IPS-18c (cell line): ENCODE data around the gene SSH2.
A peak's percentile ranks its signal among the peaks of the same experiment; 100 is the strongest.

Source experiments
- H3K4me3 ChIP-seq: 2 replicates; pipeline ENCODE4 v1.7.0; 2013; ENCODE audit warnings: low read depth, mild to moderate bottlenecking, low read length, moderate library complexity; ENCODE audit not compliant: insufficient read depth
- H3K9me3 ChIP-seq: one replicate; pipeline ENCODE4 v1.6.1; 2013; ENCODE audit warnings: mild to moderate bottlenecking, low read length, moderate library complexity; ENCODE audit not compliant: control insufficient read depth, insufficient read depth

SSH2 gene

DNA sequence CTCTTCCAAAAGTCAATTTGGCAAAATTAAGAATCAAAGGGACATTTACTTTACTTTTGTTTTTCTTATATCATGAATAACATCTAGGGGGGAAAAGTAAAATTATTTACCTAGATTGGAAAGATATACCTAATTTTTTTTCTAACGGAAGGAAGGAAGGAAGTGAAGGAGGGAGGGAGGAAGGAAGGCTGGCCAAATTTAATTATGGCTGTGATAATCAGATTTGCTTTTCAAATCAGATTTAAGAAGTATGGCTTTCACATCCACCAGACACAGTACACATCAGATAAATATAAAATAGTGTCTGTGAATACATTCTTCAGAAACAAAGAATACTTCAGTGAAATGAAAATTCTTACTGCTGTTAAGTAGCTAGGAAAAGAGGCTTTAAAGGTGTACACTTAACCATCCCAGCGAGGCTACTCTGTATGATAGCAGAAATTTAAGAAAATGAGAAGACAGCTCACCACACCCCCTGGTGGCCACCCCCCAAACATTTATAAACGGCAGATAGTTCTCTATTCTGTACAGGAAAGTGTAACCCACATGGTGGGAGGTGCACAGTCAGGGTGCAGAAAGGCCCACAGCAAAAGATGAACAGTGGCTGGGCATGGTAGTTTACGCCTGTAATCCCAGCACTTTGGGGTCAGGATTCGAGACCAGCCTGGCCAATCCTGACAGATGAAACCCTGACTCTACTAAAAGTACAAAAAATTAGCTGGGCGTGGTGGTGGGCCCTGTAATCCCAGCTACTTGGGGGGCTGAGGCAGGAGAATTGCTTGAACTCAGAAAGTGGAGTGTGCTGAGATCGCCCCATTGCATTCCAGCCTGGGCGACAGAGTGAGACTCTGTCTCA lies 150.8 kb downstream of the SSH2 start:
- no peaks in the 10 kb centered on the region for H3K9me3 ChIP-seq
- H3K4me3 ChIP-seq, result no peak overlapping the region

DNA sequence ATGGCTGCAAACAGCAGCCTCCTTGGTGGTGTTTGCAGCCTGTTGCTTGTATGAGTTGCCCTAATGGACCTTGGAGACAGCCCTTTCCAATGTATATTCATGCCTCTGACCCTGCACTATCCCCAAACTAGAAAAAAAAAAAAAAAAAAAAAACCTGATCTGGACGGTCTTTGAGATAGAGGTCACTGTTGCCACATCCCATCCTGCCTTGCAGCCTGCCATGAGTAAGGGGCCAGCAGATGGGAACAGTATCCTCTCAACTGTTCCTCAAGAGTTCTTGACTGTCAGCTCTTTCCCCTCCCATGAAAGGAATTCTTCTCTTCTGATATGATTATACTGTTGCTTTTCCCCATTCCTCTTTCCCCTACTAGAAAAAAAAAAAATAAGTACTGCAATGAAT lies 152.4 kb downstream of the SSH2 start:
- H3K4me3 ChIP-seq, result no peak overlapping the region
- H3K9me3 ChIP-seq, result no peaks in the 10 kb centered on the region

DNA sequence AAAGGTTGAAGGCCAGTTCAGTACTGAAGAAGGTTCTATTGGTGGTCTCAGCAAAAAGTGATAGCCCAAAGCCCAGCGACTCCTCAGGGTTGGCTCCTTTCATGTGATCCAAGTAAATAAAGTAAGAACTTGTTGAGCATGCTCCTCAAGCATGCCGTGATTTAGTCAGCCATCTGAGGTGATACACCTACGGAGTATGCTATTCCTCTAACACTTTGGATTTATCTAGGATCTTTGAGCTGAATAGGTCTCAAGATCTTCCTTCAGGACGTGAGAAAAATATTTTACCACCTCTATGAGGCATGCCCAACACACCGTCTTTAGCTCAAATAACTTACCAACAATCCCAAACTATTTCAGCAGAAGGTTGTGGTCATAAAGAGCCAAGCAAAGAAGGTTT lies 154.0 kb downstream of the SSH2 start:
- Histone ChIP-seq H3K4me3 (no peak overlapping the region), H3K9me3 (no peaks in the 10 kb centered on the region)

DNA sequence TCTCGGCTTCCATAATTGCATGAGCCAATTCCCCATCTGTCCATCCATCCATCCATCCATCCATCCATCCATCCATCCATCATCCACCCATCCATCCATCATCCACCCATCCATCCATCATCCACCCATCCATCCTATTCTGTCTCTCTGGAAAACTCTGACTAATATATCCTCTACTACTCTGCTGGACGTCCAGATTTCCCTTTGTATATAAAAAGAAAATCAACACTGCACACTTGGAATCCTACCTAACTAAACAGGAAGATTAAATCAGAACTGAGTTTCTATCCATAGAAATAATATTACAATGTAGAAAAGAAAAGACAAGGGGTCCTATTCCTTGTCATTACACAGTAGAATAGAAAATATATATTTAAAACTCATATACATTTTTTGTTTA lies 157.0 kb downstream of the SSH2 start:
- Histone ChIP-seq H3K9me3 (no peaks in the 10 kb centered on the region), H3K4me3 (no peak overlapping the region)

DNA sequence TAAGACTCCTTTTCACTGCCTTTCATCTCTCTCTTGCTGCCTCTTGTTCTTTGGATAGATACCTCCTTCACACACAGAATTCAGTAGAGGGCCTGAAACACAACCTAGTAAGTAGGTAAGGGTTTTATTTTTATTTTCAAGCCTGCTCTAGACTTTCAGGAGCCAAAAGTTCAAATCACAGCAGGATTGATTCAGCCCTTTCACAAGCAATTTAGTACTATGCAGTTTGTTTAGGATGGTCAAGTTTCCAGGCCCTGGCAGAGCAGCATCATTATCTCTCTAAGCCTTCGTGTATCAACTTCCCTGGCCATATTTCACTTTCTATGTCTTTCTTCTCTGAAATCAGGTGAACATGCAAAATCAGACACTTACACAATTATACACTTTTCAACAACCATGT lies 158.5 kb downstream of the SSH2 start:
- no peak overlapping the region for H3K4me3 ChIP-seq
- H3K9me3 ChIP-seq, result no peaks in the 10 kb centered on the region

DNA sequence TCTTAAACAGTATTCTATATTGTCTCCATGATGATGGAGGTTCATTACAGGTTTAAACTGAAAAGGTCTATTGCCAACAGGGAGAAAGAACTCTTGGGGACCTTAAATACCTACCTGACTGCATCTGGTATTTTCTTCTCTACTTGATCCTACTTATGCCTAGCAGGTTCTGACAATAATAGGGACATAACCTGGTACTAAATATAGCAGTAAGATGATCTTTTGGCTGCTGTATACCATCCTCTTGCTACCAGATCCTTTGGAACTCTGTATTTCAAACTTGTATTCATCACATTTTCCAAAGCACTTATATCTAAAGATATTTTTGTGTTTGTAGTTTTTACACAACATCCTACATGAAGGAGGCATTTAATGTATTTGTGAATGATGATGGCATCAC lies 160.8 kb downstream of the SSH2 start:
- no peaks in the 10 kb centered on the region for H3K9me3 ChIP-seq
- no peak overlapping the region for H3K4me3 ChIP-seq

DNA sequence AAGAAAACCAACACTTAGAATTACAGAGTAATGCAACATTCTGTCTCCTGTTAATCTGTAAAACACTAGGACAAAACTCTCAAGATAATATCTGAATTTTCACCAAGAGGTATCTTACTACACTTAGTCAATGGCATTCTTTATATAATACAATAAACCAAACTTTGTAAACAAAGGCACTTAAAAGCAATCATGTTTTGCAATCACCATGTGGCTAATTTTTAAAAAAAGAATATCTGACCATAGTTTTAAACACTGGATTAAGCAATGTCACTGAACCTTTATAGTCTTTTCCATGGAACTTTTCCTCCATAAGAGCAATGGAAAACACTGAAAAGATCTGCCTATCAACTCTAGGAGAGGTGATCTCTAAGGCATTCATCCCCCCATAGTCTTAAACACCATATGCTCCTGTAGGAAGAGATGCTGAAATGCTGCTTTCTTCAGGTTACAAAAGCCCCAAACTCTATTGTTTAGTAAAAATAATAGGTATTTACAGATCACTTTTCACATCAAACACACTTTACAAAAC lies 163.2 kb downstream of the SSH2 start:
- no peaks in the 10 kb centered on the region for H3K9me3 ChIP-seq
- no peak overlapping the region for H3K4me3 ChIP-seq

DNA sequence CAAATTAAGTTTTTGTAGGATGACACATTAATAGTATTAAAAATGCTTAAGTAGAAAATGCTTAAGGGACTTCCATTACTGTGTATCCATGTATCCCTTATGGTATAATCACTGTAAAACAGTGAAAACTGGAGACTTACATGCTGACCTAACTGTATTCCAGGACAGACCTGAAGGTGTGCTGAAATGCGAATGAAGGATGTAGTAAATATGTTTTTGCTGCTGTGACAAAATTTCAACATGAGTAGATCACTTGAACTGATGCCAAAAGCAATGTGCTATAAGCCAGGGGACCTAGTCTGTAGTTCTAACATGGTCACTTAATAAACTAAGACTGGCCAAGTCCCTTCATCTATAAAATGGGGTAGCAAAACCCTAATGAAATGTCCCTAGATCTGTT lies 165.3 kb downstream of the SSH2 start:
- H3K9me3 ChIP-seq, result no peaks in the 10 kb centered on the region
- no peak overlapping the region for H3K4me3 ChIP-seq

DNA sequence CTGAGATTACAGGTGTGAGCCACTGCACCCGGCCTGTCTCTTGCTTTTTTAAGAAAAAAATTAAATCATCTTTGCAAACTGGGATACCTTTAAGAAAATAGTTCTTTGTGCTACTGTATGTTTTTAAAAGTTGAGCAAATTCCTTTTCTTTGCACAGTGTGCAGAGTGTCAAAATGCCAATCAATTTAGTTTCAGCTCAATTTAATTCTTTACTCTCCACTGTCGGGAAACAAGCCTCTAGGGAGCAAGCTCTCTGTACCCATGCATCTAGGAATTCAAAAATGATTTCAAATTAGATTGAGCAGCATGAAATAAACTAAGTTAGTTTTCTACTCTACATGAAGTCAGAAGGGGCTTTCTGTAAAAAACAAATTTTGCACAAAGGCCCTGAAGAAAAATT lies 165.8 kb downstream of the SSH2 start:
- H3K4me3 ChIP-seq, result no peak overlapping the region
- no peaks in the 10 kb centered on the region for H3K9me3 ChIP-seq

DNA sequence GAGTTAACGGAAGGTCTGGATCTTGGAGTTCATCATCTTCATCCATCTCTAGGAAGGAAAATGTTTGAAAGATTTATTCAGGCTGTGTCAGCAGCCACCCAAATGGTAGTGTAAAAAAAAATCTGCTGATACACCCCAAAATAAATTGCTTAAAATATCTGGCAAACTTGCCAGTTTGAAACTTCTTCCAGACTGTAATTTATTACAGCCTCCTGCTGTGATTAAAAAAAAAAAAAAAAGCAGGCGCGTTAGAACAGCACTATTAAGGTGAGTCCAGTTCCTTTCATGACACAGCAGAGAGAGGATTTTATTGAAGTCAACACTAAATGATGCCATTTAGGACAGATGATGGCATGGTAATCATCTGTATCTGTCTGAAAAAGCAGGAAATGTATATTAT lies 166.8 kb downstream of the SSH2 start:
- H3K4me3 ChIP-seq, result no peak overlapping the region
- no peaks in the 10 kb centered on the region for H3K9me3 ChIP-seq

DNA sequence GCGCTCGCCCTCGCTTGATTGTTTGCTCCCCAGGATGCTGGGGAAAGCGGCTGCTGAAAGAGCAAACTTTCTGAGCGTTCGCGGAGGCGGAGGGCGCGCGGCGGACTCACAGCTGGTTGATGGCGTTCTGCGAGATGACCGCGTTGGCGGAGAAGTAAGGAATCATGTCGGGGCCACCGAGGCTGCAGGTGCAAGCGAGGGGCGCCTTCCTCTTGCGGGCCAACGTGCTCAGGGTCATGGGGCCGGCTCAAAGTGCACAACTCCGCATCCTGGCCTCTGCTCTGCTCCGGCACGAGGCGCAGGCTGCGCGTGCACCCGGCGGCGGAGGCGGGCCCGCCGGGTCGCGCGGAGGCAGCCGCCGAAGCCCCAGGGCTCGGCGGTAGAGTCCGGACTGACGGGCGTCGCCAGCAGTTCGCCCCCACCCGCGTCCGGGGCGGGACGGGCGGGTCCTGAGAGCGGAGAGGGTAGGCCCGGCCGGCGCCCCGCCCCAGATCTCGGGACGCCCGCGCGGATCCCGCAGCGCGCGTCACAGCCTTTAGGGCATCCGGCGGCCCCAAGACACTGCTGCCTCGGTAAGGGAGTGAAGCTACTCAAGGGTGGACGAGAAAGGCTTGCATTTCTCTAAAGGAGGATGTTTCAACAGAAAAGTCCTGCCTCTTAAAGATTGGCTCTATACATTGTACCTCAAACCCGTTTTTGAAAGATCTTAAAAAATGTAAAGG lies 168.8 kb downstream of the SSH2 start:
- no peaks in the 10 kb centered on the region for H3K9me3 ChIP-seq
- peak overlapping the region; percentile 75 for H3K4me3 ChIP-seq

DNA sequence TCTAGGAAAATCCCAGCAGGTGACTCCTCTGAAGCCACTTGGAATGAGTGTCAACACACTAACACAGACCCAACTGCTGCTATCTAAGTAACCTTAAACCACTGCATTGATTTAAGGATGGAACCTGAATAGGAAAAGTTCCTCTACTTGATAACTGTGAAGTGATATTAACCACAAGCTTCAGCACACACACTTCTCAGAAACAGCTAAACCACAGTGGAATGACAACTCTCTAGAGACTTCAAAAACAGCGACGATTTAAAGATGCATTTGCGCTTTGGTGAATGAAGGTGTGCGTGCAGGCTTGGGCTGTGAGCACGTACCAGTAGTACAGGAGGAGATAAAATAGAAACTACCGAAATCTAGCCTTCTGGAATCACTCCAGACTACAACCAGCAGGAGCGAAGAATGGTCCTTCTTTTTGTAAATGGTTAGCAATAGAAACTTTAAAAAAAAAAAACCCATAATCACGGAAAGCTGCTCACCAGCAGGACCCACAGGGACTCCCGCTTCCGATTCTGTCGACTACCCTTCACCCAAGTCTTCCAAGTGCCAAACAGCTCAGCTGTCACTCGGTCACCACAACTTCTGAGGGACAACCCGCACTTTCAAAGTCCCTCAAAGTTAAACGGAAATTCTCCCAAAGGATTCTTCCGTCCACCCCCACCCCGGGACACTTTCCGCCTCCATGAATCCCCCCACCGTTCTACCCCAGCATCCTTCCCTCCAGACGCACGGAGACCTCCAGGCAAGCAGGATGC lies 169.6 kb downstream of the SSH2 start:
- peak overlapping the region; percentile 75 for H3K4me3 ChIP-seq
- no peaks in the 10 kb centered on the region for H3K9me3 ChIP-seq

DNA sequence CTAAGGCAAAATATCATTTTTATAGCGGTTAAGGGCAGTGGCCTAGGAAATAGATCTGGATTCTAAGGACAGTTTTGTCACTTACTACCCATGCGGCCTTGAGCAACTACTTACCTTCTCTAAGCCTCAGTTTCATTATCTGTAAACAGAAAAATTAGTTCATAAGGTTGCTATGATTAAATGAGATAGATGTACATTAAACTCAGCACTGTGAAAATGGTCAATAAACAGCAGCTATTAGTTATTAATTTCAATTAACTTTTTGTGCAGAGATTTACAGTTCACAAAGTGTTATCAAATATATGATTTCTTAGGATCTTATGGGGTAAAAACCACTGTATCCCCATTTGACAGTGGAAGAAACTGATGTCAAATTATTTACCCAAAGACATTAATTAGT lies 171.8 kb downstream of the SSH2 start:
- Histone ChIP-seq H3K4me3 (no peak overlapping the region), H3K9me3 (no peaks in the 10 kb centered on the region)

DNA sequence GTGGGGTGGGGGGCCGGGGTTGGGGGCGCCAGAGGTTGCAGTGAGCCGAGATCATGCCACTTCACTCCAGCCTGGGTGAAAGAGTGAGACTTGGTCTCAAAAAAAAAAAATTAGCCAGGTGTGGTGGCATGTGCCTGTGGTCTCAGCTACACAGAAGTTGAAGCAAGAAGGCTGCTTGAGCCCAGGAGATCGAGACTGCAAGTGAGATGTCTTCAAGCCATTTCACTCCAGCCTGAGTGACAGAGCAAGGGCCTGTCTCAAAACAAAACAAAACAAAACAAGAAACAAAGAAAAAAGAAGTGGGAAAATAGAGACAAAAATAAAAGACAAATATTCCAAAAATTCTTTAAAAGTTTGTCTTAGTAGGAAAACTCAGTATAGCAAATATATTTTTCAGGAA lies 172.2 kb downstream of the SSH2 start:
- H3K4me3 ChIP-seq, result no peak overlapping the region
- H3K9me3 ChIP-seq, result no peaks in the 10 kb centered on the region

DNA sequence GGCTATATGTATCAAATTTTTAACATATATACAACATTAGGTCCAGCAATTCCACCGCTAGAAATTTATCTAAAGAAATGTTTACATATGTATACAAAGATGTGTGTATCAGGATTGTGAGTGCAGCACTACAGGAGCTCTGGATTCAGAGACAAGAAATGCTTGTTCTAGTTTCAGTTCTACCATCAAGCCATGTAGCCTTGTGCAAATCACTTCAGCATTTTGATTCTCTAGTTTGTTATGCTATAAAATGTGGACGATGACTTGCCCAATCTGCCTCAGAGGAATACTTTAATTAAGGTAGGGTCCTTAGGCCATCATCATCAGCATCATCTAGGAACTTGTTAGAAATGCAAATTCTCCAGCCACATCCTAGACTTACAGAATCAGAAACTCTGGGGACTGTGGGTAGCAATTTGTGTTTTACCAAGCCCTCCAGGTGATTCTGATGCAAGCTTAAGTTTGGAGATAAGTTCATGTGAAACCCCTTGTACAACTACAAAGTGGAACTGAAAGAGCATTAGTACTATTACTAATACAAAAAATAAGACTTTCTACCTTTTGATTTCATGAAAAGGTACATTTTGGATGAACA lies 176.1 kb downstream of the SSH2 start:
- Histone ChIP-seq H3K9me3 (no peaks in the 10 kb centered on the region), H3K4me3 (no peak overlapping the region)

DNA sequence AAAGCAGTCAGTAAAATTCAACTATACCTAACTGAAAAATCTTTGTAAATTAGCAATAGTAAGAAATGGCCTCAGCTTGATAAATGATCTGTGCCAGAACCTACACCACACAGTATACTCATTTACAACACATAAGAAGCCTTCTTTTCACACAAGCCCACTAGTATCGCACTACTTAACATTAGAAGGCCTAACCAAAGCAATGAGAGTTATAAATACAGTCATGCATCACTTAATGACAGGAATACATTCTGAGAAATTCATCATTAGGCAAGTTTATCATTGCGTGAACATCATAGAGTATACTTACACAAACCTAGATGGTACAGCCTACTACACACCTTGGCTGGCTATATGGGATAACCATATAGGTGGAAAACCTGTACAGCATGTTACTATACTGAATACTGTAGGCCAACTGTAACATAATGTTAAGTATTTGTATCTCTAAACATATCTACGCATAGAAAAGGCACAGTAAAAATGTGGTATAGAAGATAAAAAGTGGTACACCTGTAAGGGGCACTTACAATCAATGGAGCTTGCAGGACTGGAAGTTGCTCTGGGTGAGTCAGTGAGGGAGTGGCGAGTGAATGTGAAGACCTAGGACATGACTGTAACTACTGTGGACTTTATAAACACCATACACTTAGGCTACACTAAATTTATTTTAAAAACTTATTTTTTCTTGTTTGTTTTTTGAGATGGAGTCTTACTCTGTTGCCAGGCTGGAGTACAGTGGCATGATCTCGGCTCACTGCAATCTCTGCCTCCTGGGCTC lies 180.8 kb downstream of the SSH2 start:
- no peak overlapping the region for H3K4me3 ChIP-seq

DNA sequence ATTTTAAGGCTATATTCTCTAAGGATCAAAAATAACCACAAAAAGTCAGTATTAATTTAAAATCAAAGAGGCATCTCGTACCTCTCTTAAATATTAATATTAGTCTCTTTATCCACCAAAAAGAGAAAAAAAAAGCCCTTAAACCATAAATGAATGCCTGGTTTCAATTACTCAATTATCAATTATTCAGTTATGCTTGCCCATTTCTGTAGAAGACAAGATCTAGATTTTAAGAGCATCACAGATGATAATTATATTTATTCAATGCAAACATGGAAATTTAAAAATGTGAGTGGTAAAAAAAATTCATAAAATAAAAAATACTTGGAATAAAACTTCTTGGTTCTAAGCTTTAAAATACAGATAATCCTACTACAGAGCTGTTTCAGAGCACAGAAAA lies 181.6 kb downstream of the SSH2 start:
- Histone ChIP-seq H3K4me3 (no peak overlapping the region), H3K9me3 (no peaks in the 10 kb centered on the region)

More for the DNA sequence above, 180.8 kb downstream of the SSH2 start:
- H3K9me3 ChIP-seq, result no peaks in the 10 kb centered on the region
